DMS53 treated with DMSO at 0.1 percent for 48 hours (cell line): ENCODE measurements around the gene GJA9.
A peak's percentile ranks its signal among the peaks of the same experiment; 100 is the strongest.
"Not testable (repeated sequence)": the region's sequence is repeated elsewhere in the genome, so short reads cannot be mapped to it uniquely, and the experiment has no call there.

Source experiments
- DNase-seq: peaks from one replicate; lab custom pipeline; 2025; ENCODE audit not compliant: unreplicated experiment; lab: John Stamatoyannopoulos, UW

GJA9 gene

DNA sequence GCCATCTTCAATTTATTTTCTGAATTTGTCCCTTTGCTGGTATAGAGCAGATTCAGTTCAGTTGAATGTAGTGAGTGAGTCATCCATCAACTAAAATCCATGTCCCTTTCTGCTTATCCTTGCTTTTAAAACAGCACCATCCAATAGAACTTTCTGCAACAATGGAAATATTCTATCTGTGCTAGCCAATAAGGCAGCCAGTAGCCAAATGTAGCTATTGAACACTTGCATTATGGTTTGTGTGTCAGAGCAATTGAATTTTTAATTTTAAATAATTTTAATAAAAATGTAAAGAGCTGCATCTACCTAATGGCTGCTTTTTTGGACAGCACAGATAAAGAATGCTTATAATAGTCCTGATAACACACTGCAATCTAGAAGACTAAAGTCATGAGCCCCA is at the start of gene GJA9:
TSS of gene GJA9 (minus strand) at position 101 of the 400 bp plus-strand sequence. CDS start 5,489 bp downstream, outside the sequence.
- DNase-seq: no peak

GRCh38 chr1:38929476-38929875 is 48.1 kb upstream of the GJA9 start:
- DNase-seq: no peak

- DNase-seq: no peak
Observed at GRCh38 chr1:38929054-38929453, 47.7 kb upstream of the GJA9 start.

GRCh38 chr1:38926091-38926490 is 44.7 kb upstream of the GJA9 start:
- DNase-seq: no peak

DNA sequence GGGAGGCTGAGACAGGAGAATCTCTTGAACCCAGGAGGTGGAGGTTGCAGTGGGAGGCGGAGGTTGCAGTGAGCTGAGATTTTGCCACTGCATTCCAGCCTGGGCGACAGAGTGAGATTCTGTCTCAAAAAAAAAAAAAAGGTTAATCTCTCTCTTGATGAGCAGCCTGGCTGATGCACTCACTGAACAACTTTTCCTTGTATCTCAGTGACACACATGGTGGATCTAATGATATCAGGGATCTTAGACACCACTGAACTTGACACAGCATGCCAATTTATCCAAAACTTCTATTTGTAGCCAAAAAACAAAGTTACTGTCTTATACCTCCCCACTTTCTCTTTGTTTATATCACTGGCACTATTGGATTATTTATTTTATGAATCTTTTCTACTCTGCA is 44.0 kb upstream of the GJA9 start:
- DNase-seq: no peak

DNA sequence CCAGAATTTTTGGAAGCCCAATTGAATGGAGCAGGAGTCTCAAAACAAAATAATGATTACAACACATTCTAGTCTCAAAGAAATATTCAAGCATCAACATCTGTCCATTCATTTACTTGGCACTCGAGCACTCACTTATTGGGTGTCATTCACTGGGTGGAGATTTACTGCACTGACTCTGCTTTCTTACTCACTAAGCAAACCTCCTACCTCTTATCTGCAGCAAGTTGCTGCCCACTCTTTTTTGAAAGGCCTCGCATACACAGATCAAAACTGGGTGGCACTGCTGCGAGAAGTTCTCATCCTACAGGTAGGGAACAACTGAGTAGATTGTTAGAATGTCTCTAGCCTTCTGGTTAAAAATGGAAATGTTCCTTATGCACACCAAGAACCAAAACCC is 42.2 kb upstream of the GJA9 start:
- no peak for DNase-seq

- peak; percentile 14 for DNase-seq
Observed at GRCh38 chr1:38919130-38919529, 37.7 kb upstream of the GJA9 start.

- DNase-seq: no peak
Observed at GRCh38 chr1:38918568-38918967, 37.2 kb upstream of the GJA9 start.

- DNase-seq: no peak
Observed at GRCh38 chr1:38917772-38918171, 36.4 kb upstream of the GJA9 start.

DNA sequence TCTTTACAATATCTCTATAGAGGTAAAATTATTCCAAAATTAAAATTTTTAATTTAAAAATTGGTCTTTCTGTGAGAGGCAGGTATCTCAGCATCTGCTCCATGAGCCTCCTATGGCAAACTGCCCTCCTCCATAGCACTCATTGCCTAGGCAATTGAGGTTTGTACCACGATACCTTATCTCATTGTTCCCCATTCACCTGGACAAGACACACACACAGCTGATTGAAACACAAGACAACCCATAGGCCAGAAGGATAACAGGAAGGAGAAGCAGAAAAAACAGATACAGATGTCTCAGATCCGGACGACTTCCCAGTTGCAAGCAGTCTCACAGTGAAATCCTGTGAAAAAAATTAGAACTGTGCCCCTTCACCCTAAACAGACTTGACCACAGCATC is 36.0 kb upstream of the GJA9 start:
- no peak for DNase-seq

DNA sequence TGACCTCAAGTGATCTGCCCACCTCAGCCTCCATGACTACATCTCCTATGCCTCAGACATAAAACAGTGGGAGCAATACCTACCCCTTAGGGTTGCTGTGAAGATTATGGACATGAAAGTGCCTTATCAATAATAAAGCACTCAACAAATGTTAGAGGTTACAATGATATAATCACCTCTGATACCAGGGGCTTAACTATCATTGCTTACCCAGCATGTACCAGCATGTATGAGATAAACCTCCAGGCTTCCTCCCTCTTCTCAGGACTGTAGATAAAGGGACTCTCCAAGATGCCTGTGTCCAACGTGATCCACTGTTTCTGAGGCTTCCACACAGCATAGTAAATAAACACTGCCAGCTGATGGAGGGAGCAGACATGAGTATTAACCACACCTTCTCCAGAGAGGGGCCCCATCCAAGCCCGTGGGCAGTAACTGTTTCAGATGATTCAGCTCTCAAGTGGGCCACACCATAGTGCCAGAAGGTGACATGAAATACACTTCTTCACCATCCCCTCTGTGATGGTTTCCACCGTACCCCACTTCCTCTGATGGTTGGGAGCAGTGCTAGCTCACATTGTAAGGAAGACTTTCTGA is 34.1 kb upstream of the GJA9 start:
- DNase-seq: no peak

DNA sequence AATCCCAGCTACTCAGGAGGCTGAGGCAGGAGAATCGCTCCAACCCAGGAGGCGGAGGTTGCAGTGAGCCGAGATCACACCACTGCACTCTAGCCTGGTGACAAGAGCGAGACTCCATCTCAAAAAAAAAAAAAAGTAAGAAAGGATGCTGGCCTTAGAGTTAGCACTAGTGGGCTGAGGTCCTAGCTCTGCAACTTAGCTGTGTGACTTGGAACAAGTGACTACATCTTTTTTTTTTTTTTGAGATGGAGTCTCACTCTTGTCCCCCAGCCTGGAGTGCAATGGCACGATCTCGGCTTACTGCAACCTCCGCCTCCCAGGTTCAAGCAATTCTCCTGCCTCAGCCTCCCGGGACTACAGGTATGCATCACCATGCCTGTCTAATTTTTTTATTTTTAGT is 33.5 kb upstream of the GJA9 start:
- DNase-seq: not testable (repeated sequence)

DNA sequence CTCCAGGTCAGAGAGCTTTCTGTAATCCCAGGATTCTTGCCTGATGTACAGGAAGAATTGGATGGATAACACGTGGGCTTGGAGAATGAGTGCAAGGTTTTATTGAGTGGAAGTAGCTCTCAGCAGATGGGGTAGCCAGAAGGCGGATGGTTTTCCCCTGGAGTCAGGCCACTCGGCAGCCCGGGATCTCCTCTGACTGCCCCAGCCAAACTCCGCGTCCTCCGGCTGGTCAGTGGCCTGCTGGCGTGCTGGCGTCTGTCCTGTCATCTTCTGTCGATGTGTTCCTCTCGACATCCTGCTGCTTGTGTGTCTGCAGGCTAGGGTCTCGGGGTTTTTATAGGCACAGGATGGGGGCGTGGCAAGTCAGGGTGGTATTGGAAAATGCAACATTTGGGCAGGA is 27.4 kb upstream of the GJA9 start:
- DNase-seq: no peak

- no peak for DNase-seq
Observed at GRCh38 chr1:38905985-38906384, 24.6 kb upstream of the GJA9 start.

DNA sequence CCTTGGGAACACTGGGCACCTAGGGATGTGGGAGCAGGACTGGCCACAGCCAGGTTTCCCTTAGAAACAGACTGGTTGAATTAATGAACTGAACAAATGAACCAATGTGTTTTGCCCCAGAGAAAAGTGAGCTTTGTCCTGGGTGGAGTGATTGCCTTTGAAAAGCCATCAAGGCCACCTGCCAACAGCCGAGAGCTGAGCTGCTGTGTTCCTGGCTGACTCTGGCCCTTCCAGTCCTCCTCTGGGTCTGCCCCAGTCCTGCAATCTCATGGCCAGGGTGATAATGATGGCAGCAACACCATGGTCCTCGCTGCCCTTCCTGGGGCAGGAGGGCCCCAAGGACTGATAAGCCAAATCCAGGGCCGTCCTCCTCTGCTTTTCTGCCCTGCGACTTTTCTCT is 18.2 kb upstream of the GJA9 start:
- DNase-seq: no peak

GRCh38 chr1:38898653-38899230 is 17.4 kb upstream of the GJA9 start:
- DNase-seq: no peak

- no peak for DNase-seq
Observed at GRCh38 chr1:38896169-38896568, 14.8 kb upstream of the GJA9 start.

DNA sequence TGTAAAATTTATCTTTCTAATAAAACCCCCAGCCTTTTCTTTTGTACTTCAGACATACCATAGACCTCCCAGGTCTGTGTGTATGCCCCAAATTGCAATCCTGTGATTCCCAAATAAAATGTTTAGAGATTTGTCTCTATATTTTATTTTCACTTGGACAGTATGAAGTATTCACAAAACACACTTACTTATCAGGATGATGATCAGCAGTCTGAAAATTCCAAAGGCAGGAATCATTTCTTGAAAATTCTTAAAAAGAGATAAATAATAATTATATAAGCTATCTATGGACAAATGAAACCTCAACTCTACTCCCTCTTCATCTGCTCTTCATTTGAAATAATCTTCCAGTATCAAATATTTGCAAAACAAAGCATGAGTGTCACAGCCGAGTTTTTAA is 11.6 kb upstream of the GJA9 start:
- DNase-seq: no peak

DNA sequence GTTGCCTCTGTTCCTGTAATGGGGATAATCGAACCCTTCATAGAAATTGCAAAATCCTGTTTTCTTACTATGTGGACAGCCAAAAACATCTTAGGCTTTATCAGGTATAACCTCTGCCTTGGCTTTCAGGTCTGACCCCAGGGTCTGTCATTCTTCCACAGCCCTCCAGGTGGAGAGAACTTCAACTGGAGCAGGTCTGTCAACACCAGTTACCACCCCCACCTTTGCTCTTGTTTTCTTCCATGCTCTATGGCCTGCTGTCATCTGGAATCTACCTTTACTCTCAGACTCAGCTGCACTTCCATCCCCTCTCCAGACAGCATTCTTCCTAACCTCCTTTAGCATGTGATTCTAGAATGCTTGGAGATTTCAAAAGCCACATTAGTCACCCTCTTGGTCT is 10.4 kb upstream of the GJA9 start:
- no peak for DNase-seq

DNA sequence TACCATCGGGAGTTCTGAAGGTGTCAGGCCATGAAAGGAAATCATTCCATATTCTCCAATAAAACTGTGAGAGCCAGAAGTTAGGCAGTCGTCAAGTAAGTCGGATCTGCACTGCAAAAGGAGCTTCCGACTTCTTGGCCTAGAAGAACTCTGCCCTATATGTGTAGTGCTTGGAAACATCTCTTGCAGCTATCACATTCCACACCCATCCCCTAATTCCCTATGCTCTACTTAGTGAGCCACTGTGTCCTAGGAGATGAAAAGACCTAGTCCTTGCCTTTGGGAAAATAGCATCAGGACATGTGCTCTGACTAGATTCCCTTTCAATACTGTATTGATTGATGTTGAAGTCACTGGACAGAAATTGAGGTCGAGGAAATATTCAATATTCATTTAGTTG is 8.2 kb upstream of the GJA9 start:
- no peak for DNase-seq

GRCh38 chr1:38888423-38889333 is 7.3 kb upstream of the GJA9 start:
- DNase-seq: no peak

DNA sequence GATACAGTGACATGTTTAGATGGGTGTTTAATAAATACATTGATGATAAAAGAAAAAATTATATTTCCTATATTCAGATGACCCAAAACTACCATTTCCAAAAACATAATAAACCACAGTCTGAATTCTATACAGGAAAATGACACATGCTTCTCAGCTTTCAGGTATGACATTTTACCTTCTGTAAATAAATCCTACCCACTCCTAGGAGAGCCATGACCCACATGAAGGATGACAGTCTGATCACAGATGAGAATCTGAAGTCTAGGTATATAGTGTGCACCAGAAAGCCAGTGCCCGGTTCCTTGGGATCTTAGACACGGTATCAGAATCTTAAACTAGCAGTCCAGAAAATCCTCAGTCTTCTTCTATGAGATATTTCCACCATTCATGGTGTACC is 3.7 kb upstream of the GJA9 start:
- no peak for DNase-seq
